T-cell (primary cell): ENCODE data around the gene NYAP2. TPM values are rescaled to one million over a fixed set of nuclear protein-coding genes. Genes with fewer than 3 reads are reported as not detected.

ENCODE experiments used
- ATAC-seq, 4 experiments: fragments of 200-7000 bp in 3 of 4; fragments of 150-1000 bp in 1 of 4; cut with Tn5 transposase; replicated peaks in 1 of 4; 1 replicate in 3 of 4; 2 replicates in 1 of 4; pipeline ENCODE4 v1.10.0; 2021; ENCODE audit warnings: moderate library complexity in 3 of 4, mild to moderate bottlenecking in 2 of 4, moderate number of reproducible peaks in 1 of 4
- CTCF ChIA-PET, 2 donors: fragments of 300-600 bp; sonication (Branson Sonifier 250); formaldehyde crosslinking; loops; one replicate each; lab custom pipeline; 2022; ENCODE audit warnings: antibody characterized with exemption in 2 of 2; lab: Charles Lee
- POLR2A ChIA-PET, 2 donors: fragments of 300-600 bp; sonication (Branson Sonifier 250); formaldehyde crosslinking; loops; one replicate each; lab custom pipeline; 2022; ENCODE audit warnings: antibody characterized with exemption in 2 of 2; lab: Charles Lee
- DNase-seq, 35 experiments: peaks; one replicate each; pipeline versions ENCODE4 v3.0.0 to v3.0.0-alpha.2; 2013 to 2023
- H3K27ac ChIP-seq: one replicate; pipeline ENCODE4 v1.5.1; 2013; ENCODE audit warnings: low read length
- H3K27me3 ChIP-seq, 2 experiments: replicated peaks in 1 of 2; 1 replicate in 1 of 2; 2 replicates in 1 of 2; pipeline versions ENCODE4 v1.6.1 to v1.7.0; 2013; ENCODE audit warnings: low read length in 1 of 2, mixed read lengths in 1 of 2; ENCODE audit not compliant: control insufficient read depth in 2 of 2, insufficient read depth in 2 of 2; ENCODE audit errors: extremely low read depth in 1 of 2
- H3K36me3 ChIP-seq, 2 donors: 1 replicate in 1 of 2; 2 replicates in 1 of 2; pipeline versions ENCODE4 v1.6.1 to v1.7.0; 2013; ENCODE audit warnings: low read length in 1 of 2; ENCODE audit not compliant: control insufficient read depth in 2 of 2, insufficient read depth in 1 of 2; ENCODE audit errors: extremely low read depth in 1 of 2
- H3K4me1 ChIP-seq, 2 experiments: 1 replicate in 1 of 2; 2 replicates in 1 of 2; pipeline versions ENCODE4 v1.6.1 to v1.7.0; 2013; ENCODE audit warnings: low read length in 2 of 2, mixed read lengths in 1 of 2; ENCODE audit not compliant: insufficient read depth in 2 of 2, control insufficient read depth in 1 of 2; ENCODE audit errors: extremely low read depth in 1 of 2
- H3K4me3 ChIP-seq, 2 donors: 1 replicate in 1 of 2; 2 replicates in 1 of 2; pipeline versions ENCODE4 v1.5.1 to v1.7.0; 2013; ENCODE audit warnings: mild to moderate bottlenecking in 2 of 2, low read length in 1 of 2, moderate library complexity in 1 of 2; ENCODE audit not compliant: control insufficient read depth in 1 of 2; ENCODE audit errors: extremely low read depth in 1 of 2
- H3K9me3 ChIP-seq: 2 replicates; pipeline ENCODE4 v1.7.0; 2013
- H3K27ac Mint-ChIP-seq, 2 donors: one replicate each; pipeline ENCODE4 v1.8.0; 2020 to 2021; ENCODE audit warnings: mild to moderate bottlenecking in 2 of 2, mixed read lengths in 2 of 2
- H3K27me3 Mint-ChIP-seq, 2 donors: one replicate each; pipeline ENCODE4 v1.8.0; 2021 to 2022; ENCODE audit warnings: mixed read lengths in 2 of 2
- H3K36me3 Mint-ChIP-seq: one replicate; pipeline ENCODE4 v1.8.0; 2021; ENCODE audit warnings: mixed read lengths
- H3K4me1 Mint-ChIP-seq, 3 donors: one replicate each; pipeline ENCODE4 v1.8.0; 2020 to 2022; ENCODE audit warnings: mixed read lengths in 3 of 3, mild to moderate bottlenecking in 1 of 3
- H3K4me3 Mint-ChIP-seq, 3 donors: one replicate each; pipeline ENCODE4 v1.8.0; 2020 to 2022; ENCODE audit warnings: mild to moderate bottlenecking in 3 of 3, mixed read lengths in 3 of 3, moderate library complexity in 3 of 3
- H3K9me3 Mint-ChIP-seq, 3 donors: one replicate each; pipeline ENCODE4 v1.8.0; 2020 to 2022; ENCODE audit warnings: mixed read lengths in 3 of 3
- WGBS: methylation state at CpG from one replicate; pipeline ENCODE4 v1.1.5; 2013; ENCODE audit warnings: missing lambda C conversion rate; ENCODE audit not compliant: insufficient coverage; 5-methylcytosine and 5-hydroxymethylcytosine counted together
- total RNA-seq, 35 experiments: library from RNA in 6 of 35; stranded (reverse) in 6 of 35; fragments of 120-200 nt in 1 of 35; gene quantifications; one replicate each; pipeline versions ENCODE4 v1.2.1 to v1.2.4 and lab custom pipeline; 2013 to 2026

Gene NYAP2
- total RNA-seq, 5 donors from 2014 or later (not counting 1 experiment from before 2014, with no cell fraction given) = 0.06 to 0.15 TPM; not detected in 3

GRCh38 chr2:225532096-225532495 is 132.6 kb downstream of the NYAP2 start:
- POLR2A ChIA-PET = no interaction called here
- no peaks in the 10 kb centered on the region for H3K4me1 ChIP-seq
- CTCF ChIA-PET = no interaction called here
- WGBS = no CpG with 5 or more reads among the region's 1 CpG
- H3K27ac ChIP-seq = no peak overlapping the region
- H3K27ac Mint-ChIP-seq = no peak overlapping the region
- H3K9me3 ChIP-seq = no peaks in the 10 kb centered on the region
- H3K9me3 Mint-ChIP-seq = no peaks in the 10 kb centered on the region
- no peak for ATAC-seq
- no peak for DNase-seq
- no peaks in the 10 kb centered on the region for H3K36me3 Mint-ChIP-seq
- no peaks in the 10 kb centered on the region for H3K36me3 ChIP-seq
- H3K4me1 Mint-ChIP-seq = no peaks in the 10 kb centered on the region
- H3K4me3 Mint-ChIP-seq = no peak overlapping the region
- no peak overlapping the region for H3K4me3 ChIP-seq
- peaks cover 5 to 12% of the 10 kb centered on the region in 2 donors for H3K27me3 Mint-ChIP-seq
- H3K27me3 ChIP-seq = peaks cover 0 to 2% of the 10 kb centered on the region in 2 experiments

GRCh38 chr2:225534037-225534436 is 134.5 kb downstream of the NYAP2 start:
- Histone ChIP-seq H3K36me3 (no peaks in the 10 kb centered on the region), H3K27me3 (peaks cover 0 to 2% of the 10 kb centered on the region in 2 experiments), H3K9me3 (no peaks in the 10 kb centered on the region), H3K4me3 (no peak overlapping the region), H3K4me1 (no peaks in the 10 kb centered on the region), H3K27ac (no peak overlapping the region)
- Mint-ChIP-seq H3K9me3 (no peaks in the 10 kb centered on the region), H3K27ac (no peak overlapping the region), H3K4me3 (no peak overlapping the region), H3K36me3 (no peaks in the 10 kb centered on the region), H3K4me1 (no peaks in the 10 kb centered on the region), H3K27me3 (peaks cover 5 to 12% of the 10 kb centered on the region in 2 donors)
- ChIA-PET CTCF (no interaction called here), POLR2A (no interaction called here)
- ATAC-seq = no peak
- DNase-seq = no peak
- WGBS = no CpG with 5 or more reads among the region's 6 CpGs

- no peak overlapping the region for H3K4me3 Mint-ChIP-seq
- peaks cover 5 to 12% of the 10 kb centered on the region in 2 donors for H3K27me3 Mint-ChIP-seq
- Histone ChIP-seq H3K9me3 (no peaks in the 10 kb centered on the region), H3K4me1 (no peaks in the 10 kb centered on the region), H3K27me3 (no peaks in the 10 kb centered on the region), H3K36me3 (no peaks in the 10 kb centered on the region), H3K27ac (no peak overlapping the region), H3K4me3 (no peak overlapping the region)
- ATAC-seq = no peak
- H3K36me3 Mint-ChIP-seq = no peaks in the 10 kb centered on the region
- H3K27ac Mint-ChIP-seq = no peak overlapping the region
- H3K4me1 Mint-ChIP-seq = no peaks in the 10 kb centered on the region
- ChIA-PET POLR2A (no interaction called here), CTCF (no interaction called here)
- DNase-seq = no peak
- 90% methylated on average over 4 of the region's 4 CpGs for WGBS
- H3K9me3 Mint-ChIP-seq = no peaks in the 10 kb centered on the region
Observed at GRCh38 chr2:225534697-225535096, 135.2 kb downstream of the NYAP2 start.

- H3K4me3 Mint-ChIP-seq = no peak overlapping the region
- no peaks in the 10 kb centered on the region for H3K36me3 Mint-ChIP-seq
- H3K27me3 Mint-ChIP-seq = peaks cover 0 to 2% of the 10 kb centered on the region in 2 donors
- ATAC-seq = no peak
- Histone ChIP-seq H3K27ac (no peak overlapping the region), H3K36me3 (no peaks in the 10 kb centered on the region), H3K4me3 (no peak overlapping the region), H3K9me3 (no peaks in the 10 kb centered on the region), H3K27me3 (no peaks in the 10 kb centered on the region), H3K4me1 (no peaks in the 10 kb centered on the region)
- 83% methylated on average over 1 of the region's 2 CpGs for WGBS
- ChIA-PET POLR2A (interaction anchor here in 1 of 2 donors (0.6 kb wide), 1 partner anchor 51 kb away, joined by 3 read pairs; no protein-coding TSS in a partner anchor), CTCF (no interaction called here)
- DNase-seq = no peak
- H3K27ac Mint-ChIP-seq = no peak overlapping the region
- peaks cover 0 to 10% (median 4%) of the 10 kb centered on the region in 3 donors for H3K9me3 Mint-ChIP-seq
- no peaks in the 10 kb centered on the region for H3K4me1 Mint-ChIP-seq
Observed at GRCh38 chr2:225536036-225536435, 136.5 kb downstream of the NYAP2 start.

- DNase-seq (no peak), ATAC-seq (no peak)
- Mint-ChIP-seq H3K4me1 (no peaks in the 10 kb centered on the region), H3K4me3 (no peak overlapping the region), H3K27me3 (peaks cover 10 to 15% of the 10 kb centered on the region in 2 donors), H3K36me3 (no peaks in the 10 kb centered on the region), H3K27ac (no peak overlapping the region), H3K9me3 (peaks cover 4 to 12% (median 10%) of the 10 kb centered on the region in 3 donors)
- H3K36me3 ChIP-seq = no peaks in the 10 kb centered on the region
- WGBS = no CpG with 5 or more reads among the region's 2 CpGs
- H3K27me3 ChIP-seq = peaks cover 0 to 11% of the 10 kb centered on the region in 2 experiments
- H3K4me3 ChIP-seq = no peak overlapping the region
- ChIA-PET POLR2A (no interaction called here), CTCF (no interaction called here)
- H3K27ac ChIP-seq = no peak overlapping the region
- no peaks in the 10 kb centered on the region for H3K4me1 ChIP-seq
- no peaks in the 10 kb centered on the region for H3K9me3 ChIP-seq
Observed at GRCh38 chr2:225543626-225544025, 144.1 kb downstream of the NYAP2 start.

- ATAC-seq (no peak), DNase-seq (no peak)
- H3K4me1 Mint-ChIP-seq = no peaks in the 10 kb centered on the region
- Histone ChIP-seq H3K9me3 (no peaks in the 10 kb centered on the region), H3K27me3 (no peaks in the 10 kb centered on the region), H3K4me3 (no peak overlapping the region), H3K27ac (no peak overlapping the region), H3K36me3 (no peaks in the 10 kb centered on the region), H3K4me1 (no peaks in the 10 kb centered on the region)
- POLR2A ChIA-PET = interaction anchor here in 1 of 2 donors (0.6 kb wide), 1 partner anchor 48 kb away, joined by 3 read pairs; no protein-coding TSS in a partner anchor
- H3K36me3 Mint-ChIP-seq = no peaks in the 10 kb centered on the region
- no peaks in the 10 kb centered on the region for H3K9me3 Mint-ChIP-seq
- H3K27me3 Mint-ChIP-seq = peaks cover 17 to 24% of the 10 kb centered on the region in 2 donors
- CTCF ChIA-PET = interaction anchor here in 1 of 2 donors (0.6 kb wide), 1 partner anchor 636 kb away, joined by 3 read pairs; no protein-coding TSS in a partner anchor
- H3K27ac Mint-ChIP-seq = no peak overlapping the region
- no peak overlapping the region for H3K4me3 Mint-ChIP-seq
Observed at GRCh38 chr2:225556461-225556860, 157.0 kb downstream of the NYAP2 start.
